Ammon's horn (tissue), 1 donor: ENCODE measurements around the gene MPHOSPH10.
"Not testable (repeated sequence)": the region's sequence is repeated elsewhere in the genome, so short reads cannot be mapped to it uniquely, and the experiment has no call there.

Source experiments
- DNase-seq: peaks from one replicate; pipeline ENCODE4 v3.0.0-alpha.2; 2016; ENCODE audit warnings: low spot score

The MPHOSPH10 gene

GRCh38 chr2:71178836-71179235 is 48.4 kb downstream of the MPHOSPH10 start:
- not testable (repeated sequence) for DNase-seq

- no peak for DNase-seq
These were observed 50.9 kb downstream of the MPHOSPH10 start for GRCh38 chr2:71181316-71181715.

GRCh38 chr2:71183306-71184115 is 53.1 kb downstream of the MPHOSPH10 start:
- not testable (repeated sequence) for DNase-seq

- no peak for DNase-seq
These were observed 56.5 kb downstream of the MPHOSPH10 start for GRCh38 chr2:71186973-71187372.

- DNase-seq = no peak
These were observed 57.2 kb downstream of the MPHOSPH10 start for GRCh38 chr2:71187589-71187988.

GRCh38 chr2:71190656-71191569 is 60.5 kb downstream of the MPHOSPH10 start:
- DNase-seq = peak; percentile 59

GRCh38 chr2:71191570-71191943 is 61.1 kb downstream of the MPHOSPH10 start:
- DNase-seq = no peak
